ENCODE results near the gene LTV1. TPM values are rescaled to one million over a fixed set of nuclear protein-coding genes. Genes with fewer than 3 reads are reported as not detected.
A peak's percentile ranks its signal among the peaks of the same experiment; 100 is the strongest.

LTV1 gene
- total and polyA plus RNA-seq, 9 of the 15 experiments (the other 6 are each of a cell fraction or from before 2014, with no cell fraction given), result 57.9 to 162 (median 119) TPM

GRCh38 chr6:143902827-143903226 is 59.7 kb downstream of the LTV1 start:
- Histone ChIP-seq H3K27me3 (ENCODE audit: control insufficient read depth in 2 of 2, insufficient read depth in 2 of 2, low read length in 2 of 2) (peaks cover 0 to 7% of the 10 kb centered on the region in 2 experiments; a peak in 1 of 5 replicates), H4K20me1 (replicated peaks; ENCODE audit: control insufficient read depth, insufficient read depth, low read length) (no peaks in the 10 kb centered on the region), H2AFZ (ENCODE audit: low read depth, low read length) (no peak overlapping the region), H3K4me2 (ENCODE audit: insufficient read depth, low read length) (no peak overlapping the region), H3K79me2 (ENCODE audit: control insufficient read depth, insufficient read depth, low read length) (no peaks in the 10 kb centered on the region), H3K4me1 (replicated peaks in 1 of 2; ENCODE audit: control insufficient read depth in 2 of 2, insufficient read depth in 2 of 2, low read length in 2 of 2) (no peaks in the 10 kb centered on the region; a peak in 1 of 5 replicates), H3K9ac (ENCODE audit: insufficient read depth in 1 of 2, low read depth in 2 of 2, low read length in 2 of 2) (no peak overlapping the region), H3K36me3 (ENCODE audit: control insufficient read depth, insufficient read depth, low read length) (no peaks in the 10 kb centered on the region), H3K9me1 (ENCODE audit: control insufficient read depth, insufficient read depth, low read length) (no peaks in the 10 kb centered on the region), H3K9me3 (replicated peaks; ENCODE audit: control insufficient read depth, insufficient read depth, low read depth, low read length) (no peaks in the 10 kb centered on the region), H3K27ac (ENCODE audit: extremely low read depth, low read depth, low read length) (no peak overlapping the region), H3K4me3 (no peak overlapping the region)
- ATAC-seq, result peak; percentile 27; the same call in 1 of the 3 replicates
- 7% methylated on average over 2 of the region's 2 CpGs for WGBS (ENCODE audit: insufficient coverage, low coverage, missing lambda C conversion rate)
- DNase-seq (ENCODE audit: extremely low read depth in 1 of 4, low spot score in 3 of 4), result no peak
- no TSS peak for BruUV-seq (replicated peaks)
- ChIA-PET CTCF (ENCODE audit: low intra/inter-chr PET ratio) (no interaction called here), POLR2A (interaction anchor here (1.0 to 1.3 kb wide), 2 partner anchors 10 to 31 kb away, joined by 3 read pairs; no protein-coding TSS in a partner anchor)
- no peak for FAIRE-seq
- no peak for TF ChIP-seq ETS2 (tag; IDR thresholded peaks at IDR 0.05; ENCODE audit: borderline replicate concordance, poor library complexity, severe bottlenecking)
- no peak for TF ChIP-seq PCBP1 (IDR thresholded peaks at IDR 0.05; ENCODE audit: low read depth, low read length, poor library complexity, severe bottlenecking)
- no peak for TF ChIP-seq ZBTB9 (CRISPR knock-in tag; IDR thresholded peaks at IDR 0.05)
- TF ChIP-seq HSF4 (CRISPR knock-in tag; IDR thresholded peaks at IDR 0.05; ENCODE audit: borderline replicate concordance), result no peak
- no peak for TF ChIP-seq DPF2 (IDR thresholded peaks at IDR 0.05)
- TF ChIP-seq NCOA2 (IDR thresholded peaks at IDR 0.05; ENCODE audit: partially characterized antibody in 2 of 2), result no peak
- no peak for TF ChIP-seq ZNF354B (CRISPR knock-in tag; IDR thresholded peaks at IDR 0.05)
- no peak for TF ChIP-seq ATF1 (CRISPR knock-in tag; IDR thresholded peaks at IDR 0.05)
- TF ChIP-seq ATF1 (tag; IDR thresholded peaks at IDR 0.05), result no peak
- TF ChIP-seq GMEB1 (CRISPR knock-in tag; IDR thresholded peaks at IDR 0.05), result no peak
- no peak for TF ChIP-seq CHD2 (IDR thresholded peaks at IDR 0.05; ENCODE audit: low read depth, low read length)
- no peak for TF ChIP-seq CSDE1 (IDR thresholded peaks at IDR 0.05)
- TF ChIP-seq POLR2G (IDR thresholded peaks at IDR 0.05; ENCODE audit: low read depth, low read length), result no peak
- TF ChIP-seq SUPT5H (IDR thresholded peaks at IDR 0.05), result no peak
- TF ChIP-seq GTF3C2 (IDR thresholded peaks at IDR 0.05; ENCODE audit: borderline replicate concordance, extremely low read depth, insufficient read length), result no peak
- no peak for TF ChIP-seq ELK1 (CRISPR knock-in tag; IDR thresholded peaks at IDR 0.05)
- TF ChIP-seq NCOA4 (IDR thresholded peaks at IDR 0.05; ENCODE audit: partially characterized antibody), result no peak
- in situ Hi-C loops (cut with MboI) (no loop called here), intact Hi-C loops (cut with micrococcal nuclease) (no loop called here)
